HCT116 (cell line): Measurements from ENCODE around the gene ANKEF1. TPM values are rescaled to one million over a fixed set of nuclear protein-coding genes. Genes with fewer than 3 reads are reported as not detected.

Experiments used
- ATAC-seq: fragments of 200-7000 bp; cut with Tn5 transposase; 2 replicates; pipeline ENCODE4 v1.9.1; 2020; ENCODE audit warnings: mild to moderate bottlenecking, moderate library complexity
- BruUV-seq: library from RNA; stranded (reverse); fragments of 400-500 nt; replicated peaks from 2 replicates; lab custom pipeline; 2021; lab: Mats Ljungman, UMichigan
- CTCF ChIA-PET: fragments of 300-600 bp; sonication (Branson Sonifier 250); formaldehyde crosslinking; loops from one replicate; lab custom pipeline; 2021; ENCODE audit warnings: antibody characterized with exemption; lab: Charles Lee
- POLR2A ChIA-PET: fragments of 300-600, 350-600 bp; sonication (Branson Sonifier 250); formaldehyde crosslinking; loops from one replicate; lab custom pipeline; 2021; ENCODE audit warnings: antibody characterized with exemption; lab: Charles Lee
- RAD21 ChIA-PET, 2 experiments: fragments of 300-600 bp; sonication (Branson Sonifier 250); formaldehyde crosslinking; loops; one replicate each; lab custom pipeline; 2023; ENCODE audit warnings: low total read pairs in 2 of 2; ENCODE audit not compliant: uncharacterized antibody in 2 of 2, unreplicated experiment in 2 of 2, low non-redundant PET in 1 of 2; lab: Charles Lee
- DNase-seq: peaks from one replicate; pipeline ENCODE4 v3.0.0-alpha.2; 2010; ENCODE audit warnings: low read depth, low spot score
- H2AFZ ChIP-seq: fragments of 200-600 bp; shearing (Covaris generic), sonication (generic); 2 replicates; pipeline ENCODE4 v1.6.1; 2017; ENCODE audit warnings: low read depth, mixed run types, mixed read lengths, antibody characterized with exemption, low read length; ENCODE audit not compliant: poor library complexity, severe bottlenecking
- H3K27ac ChIP-seq: 2 replicates; pipeline ENCODE4 v1.5.1; 2012; ENCODE audit warnings: low read depth, low read length
- H3K27me3 ChIP-seq: fragments of 200-600 bp; sonication (generic); 2 replicates; pipeline ENCODE4 v1.6.1; 2016; ENCODE audit warnings: mixed run types, low read length, mixed read lengths; ENCODE audit not compliant: insufficient read depth
- H3K36me3 ChIP-seq, 2 experiments: fragments of 200-500 bp in 1 of 2; fragments of 200-600 bp in 1 of 2; sonication (Bioruptor generic) in 1 of 2; sonication (generic) in 1 of 2; 2 replicates each; pipeline versions ENCODE4 v1.5.1 to v1.6.1; 2014 to 2016; ENCODE audit warnings: low read length in 2 of 2, inconsistent platforms in 1 of 2, mixed read lengths in 1 of 2, mixed run types in 1 of 2; ENCODE audit not compliant: insufficient read depth in 2 of 2, control insufficient read depth in 1 of 2
- H3K4me1 ChIP-seq, 2 experiments: fragments of 200-600 bp in 1 of 2; sonication (generic) in 1 of 2; 2 replicates each; pipeline versions ENCODE4 v1.5.1 to v1.6.1; 2012 to 2017; ENCODE audit warnings: low read length in 2 of 2, inconsistent platforms in 1 of 2, mild to moderate bottlenecking in 1 of 2, mixed read lengths in 1 of 2, mixed run types in 1 of 2, moderate library complexity in 1 of 2; ENCODE audit not compliant: insufficient read depth in 2 of 2, control insufficient read depth in 1 of 2
- H3K4me2 ChIP-seq: fragments of 200-600 bp; sonication (generic); 2 replicates; pipeline ENCODE4 v1.6.1; 2017; ENCODE audit warnings: mixed run types, low read length, mixed read lengths
- H3K4me3 ChIP-seq, 2 experiments: fragments of 200-600 bp in 1 of 2; sonication (generic) in 1 of 2; replicated peaks in 1 of 2; 2 replicates each; pipeline ENCODE4 v1.5.1; 2011 to 2016; ENCODE audit warnings: low read length in 2 of 2, control low read depth in 1 of 2, low read depth in 1 of 2, mild to moderate bottlenecking in 1 of 2, mixed read lengths in 1 of 2, mixed run types in 1 of 2
- H3K79me2 ChIP-seq: fragments of 200-600 bp; sonication (generic); 2 replicates; pipeline ENCODE4 v1.6.1; 2017; ENCODE audit warnings: mild to moderate bottlenecking, mixed run types, low read length, moderate library complexity, mixed read lengths; ENCODE audit not compliant: insufficient read depth
- H3K9ac ChIP-seq: fragments of 200-600 bp; sonication (generic); 2 replicates; pipeline ENCODE4 v1.6.1; 2016; ENCODE audit warnings: low read length, mixed read lengths
- H3K9me2 ChIP-seq: fragments of 200-600 bp; sonication (generic), shearing (Covaris generic); 2 replicates; pipeline ENCODE4 v1.6.1; 2017; ENCODE audit warnings: mixed run types, mild to moderate bottlenecking, moderate library complexity; ENCODE audit not compliant: insufficient read depth
- H3K9me3 ChIP-seq, 2 experiments: fragments of 200-500 bp in 1 of 2; fragments of 200-600 bp in 1 of 2; sonication (Bioruptor generic) in 1 of 2; sonication (generic) in 1 of 2; 2 replicates each; pipeline ENCODE4 v1.6.1; 2014 to 2017; ENCODE audit warnings: low read length in 2 of 2, mixed read lengths in 2 of 2, inconsistent platforms in 1 of 2, low read depth in 1 of 2, mild to moderate bottlenecking in 1 of 2, mixed run types in 1 of 2, moderate library complexity in 1 of 2; ENCODE audit not compliant: control insufficient read depth in 1 of 2, insufficient read depth in 1 of 2
- H4K20me1 ChIP-seq: fragments of 200-600 bp; sonication (generic), shearing (Covaris generic); 2 replicates; pipeline ENCODE4 v1.6.1; 2017; ENCODE audit warnings: mixed run types, mild to moderate bottlenecking, moderate library complexity; ENCODE audit not compliant: insufficient read depth
- ATF3 ChIP-seq: IDR thresholded peaks from 2 replicates; pipeline ENCODE4 v1.6.1; 2012
- CEBPB ChIP-seq: IDR thresholded peaks from 2 replicates; pipeline ENCODE4 v1.6.1; 2012; ENCODE audit warnings: low read depth
- EGR1 ChIP-seq: IDR thresholded peaks from 2 replicates; pipeline ENCODE4 v1.6.1; 2012; ENCODE audit warnings: low read depth
- EZH2phosphoT487 ChIP-seq: fragments of 200-600 bp; IDR thresholded peaks from 2 replicates; pipeline ENCODE4 v1.6.1; 2018; ENCODE audit warnings: antibody characterized with exemption, borderline replicate concordance
- JUND ChIP-seq: IDR thresholded peaks from 2 replicates; pipeline ENCODE4 v1.6.1; 2012
- POLR2AphosphoS5 ChIP-seq: IDR thresholded peaks from 2 replicates; pipeline ENCODE4 v1.6.1; 2011; ENCODE audit warnings: mild to moderate bottlenecking, low read depth, low read length, moderate library complexity
- RAD21 ChIP-seq: IDR thresholded peaks from 2 replicates; pipeline ENCODE4 v1.6.1; 2012; ENCODE audit warnings: low read depth, mild to moderate bottlenecking
- SP1 ChIP-seq: IDR thresholded peaks from 2 replicates; pipeline ENCODE4 v1.6.1; 2012; ENCODE audit warnings: low read depth
- ZBTB33 ChIP-seq: IDR thresholded peaks from 2 replicates; pipeline ENCODE4 v1.6.1; 2011; ENCODE audit warnings: mild to moderate bottlenecking, low read length, moderate library complexity; ENCODE audit not compliant: insufficient replicate concordance; ENCODE audit errors: extremely low read depth
- intact Hi-C: fragments of 100-400 bp; cut with micrococcal nuclease; formaldehyde crosslinking; loops from 2 replicates; pipeline ENCODE4 v1.10.0; 2022
- total RNA-seq: library from RNA; stranded (reverse); gene quantifications from one replicate; pipeline ENCODE4 v1.2.1, GENCODE V29; 2021; ENCODE audit not compliant: unreplicated experiment

Gene ANKEF1
- total RNA-seq, 1 experiment from 2014 or later = 15.8 TPM

- no peaks in the 10 kb centered on the region for H3K27me3 ChIP-seq
- CTCF ChIA-PET = no interaction called here
- ATAC-seq (no peak), DNase-seq (no peak)
- RAD21 ChIA-PET = no interaction called here
- intact Hi-C loops = no loop called here
- H3K9ac ChIP-seq = no peak overlapping the region
- H3K9me2 ChIP-seq = no peaks in the 10 kb centered on the region
- no peak overlapping the region for H3K27ac ChIP-seq
- no peaks in the 10 kb centered on the region for H3K4me1 ChIP-seq
- no peaks in the 10 kb centered on the region for H4K20me1 ChIP-seq
- POLR2A ChIA-PET = no interaction called here
- H3K4me3 ChIP-seq = no peak overlapping the region
- no peaks in the 10 kb centered on the region for H3K79me2 ChIP-seq
- no TSS peak for BruUV-seq
- no peak overlapping the region for H3K4me2 ChIP-seq
- no peak for TF ChIP-seq ZBTB33
- no peak for TF ChIP-seq EGR1
- no peak for TF ChIP-seq JUND
- no peaks in the 10 kb centered on the region for H3K9me3 ChIP-seq
- H2AFZ ChIP-seq = no peak overlapping the region
- H3K36me3 ChIP-seq = no peaks in the 10 kb centered on the region
Observed at GRCh38 chr20:10020937-10021336, 13.8 kb upstream of the ANKEF1 start.

- DNase-seq (no peak), ATAC-seq (no peak)
- no TSS peak for BruUV-seq
- Histone ChIP-seq H3K9ac (no peak overlapping the region), H4K20me1 (no peaks in the 10 kb centered on the region), H3K36me3 (no peaks in the 10 kb centered on the region), H3K4me2 (no peak overlapping the region), H3K9me3 (no peaks in the 10 kb centered on the region; a peak in 1 of 4 replicates), H3K4me3 (no peak overlapping the region), H3K79me2 (no peaks in the 10 kb centered on the region), H3K27me3 (no peaks in the 10 kb centered on the region), H2AFZ (no peak overlapping the region), H3K27ac (no peak overlapping the region), H3K4me1 (no peaks in the 10 kb centered on the region), H3K9me2 (no peaks in the 10 kb centered on the region)
- ChIA-PET POLR2A (no interaction called here), RAD21 (no interaction called here), CTCF (no interaction called here)
- intact Hi-C loops = no loop called here
- TF ChIP-seq JUND = no peak
- TF ChIP-seq SP1 = no peak
- TF ChIP-seq EZH2phosphoT487 = no peak
- TF ChIP-seq CEBPB = no peak
- TF ChIP-seq RAD21 = no peak
- no peak for TF ChIP-seq ATF3
- no peak for TF ChIP-seq POLR2AphosphoS5
Observed at GRCh38 chr20:10022625-10023024, 12.2 kb upstream of the ANKEF1 start.
